Measurements from ENCODE around the gene BRWD1.

The BRWD1 gene

DNA sequence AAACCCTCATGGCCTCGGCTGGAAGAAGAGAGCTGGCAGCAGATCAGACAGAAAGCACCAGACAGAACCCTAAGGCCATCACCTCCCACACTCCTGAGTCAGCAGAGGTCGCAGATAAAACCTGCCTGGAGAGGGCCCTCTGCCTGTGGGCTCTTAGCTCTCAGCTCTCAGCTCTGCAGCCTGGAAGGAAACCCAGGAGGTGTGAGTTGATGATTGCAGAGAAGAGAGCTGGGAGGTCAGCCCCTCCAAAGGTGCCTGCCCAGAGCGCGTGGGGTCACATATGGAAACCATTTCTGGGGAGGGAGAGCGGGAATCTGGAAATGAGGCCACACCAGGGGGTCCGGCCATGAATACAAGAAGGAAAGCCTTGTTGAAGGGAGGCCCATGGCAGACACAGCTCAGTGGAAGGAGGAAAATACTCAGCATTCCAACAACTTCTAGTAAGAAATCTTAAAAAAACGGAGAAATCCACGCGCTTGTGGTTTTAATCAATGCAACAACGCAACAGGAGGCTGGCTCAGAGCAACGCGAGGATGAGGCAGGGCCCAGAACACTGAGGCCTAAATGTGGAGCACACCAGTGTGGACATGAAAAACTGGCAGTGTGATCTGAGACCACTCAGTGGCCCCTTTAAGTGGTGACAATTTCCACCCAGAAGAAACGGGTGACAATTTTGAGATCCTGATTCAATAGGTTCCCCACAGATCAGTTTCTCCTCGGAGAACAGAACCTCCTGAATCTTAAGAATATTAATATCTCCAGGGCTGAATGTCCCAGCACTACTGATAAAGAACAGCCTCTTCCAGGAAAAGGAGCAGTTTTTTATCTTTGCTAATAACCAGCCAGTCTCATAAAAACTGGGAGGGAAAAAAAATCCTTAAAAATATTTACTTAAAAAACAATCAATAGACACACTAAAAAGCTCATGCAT, 175.9 kb downstream of the BRWD1 start:
- no peak for DNase-seq

DNA sequence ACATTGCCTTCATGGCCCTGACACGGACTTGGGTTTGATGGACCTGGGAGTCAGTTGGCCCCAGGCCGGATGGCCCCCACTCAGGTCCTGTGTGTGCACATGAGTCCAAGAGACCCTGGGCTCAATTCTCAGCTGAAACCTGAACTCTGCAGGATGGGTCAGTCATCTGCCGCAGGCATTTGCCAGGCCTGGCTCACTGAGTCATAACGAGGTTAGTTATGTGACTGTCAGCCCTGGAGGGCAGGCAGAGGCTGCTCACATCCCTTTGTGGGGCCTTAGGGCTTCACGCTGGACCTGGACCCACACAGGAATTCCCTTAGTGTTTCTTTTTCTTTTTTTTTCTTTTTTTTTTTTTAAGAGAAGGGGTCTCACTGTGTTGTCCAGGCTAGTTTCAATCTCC, 176.7 kb downstream of the BRWD1 start:
- DNase-seq, result no peak

DNA sequence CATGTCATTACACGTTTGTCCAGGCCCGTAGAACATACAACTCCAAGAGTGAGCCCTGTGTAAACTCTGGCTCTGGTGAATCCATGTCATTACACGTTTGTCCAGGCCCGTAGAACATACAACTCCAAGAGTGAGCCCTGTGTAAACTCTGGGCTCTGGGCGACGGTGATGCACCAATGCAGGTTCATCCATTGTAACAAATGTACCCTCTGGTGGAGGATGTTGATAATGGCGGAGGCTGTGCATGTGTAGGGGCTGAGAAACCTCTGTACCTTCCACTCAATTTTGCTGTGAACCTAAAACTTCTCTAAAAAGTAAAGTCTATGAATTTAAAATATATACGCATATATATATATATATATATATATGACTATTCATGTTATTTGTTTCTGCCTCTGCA, 177.3 kb downstream of the BRWD1 start:
- peak in 1 of 51 donors; percentile 6 for DNase-seq

DNA sequence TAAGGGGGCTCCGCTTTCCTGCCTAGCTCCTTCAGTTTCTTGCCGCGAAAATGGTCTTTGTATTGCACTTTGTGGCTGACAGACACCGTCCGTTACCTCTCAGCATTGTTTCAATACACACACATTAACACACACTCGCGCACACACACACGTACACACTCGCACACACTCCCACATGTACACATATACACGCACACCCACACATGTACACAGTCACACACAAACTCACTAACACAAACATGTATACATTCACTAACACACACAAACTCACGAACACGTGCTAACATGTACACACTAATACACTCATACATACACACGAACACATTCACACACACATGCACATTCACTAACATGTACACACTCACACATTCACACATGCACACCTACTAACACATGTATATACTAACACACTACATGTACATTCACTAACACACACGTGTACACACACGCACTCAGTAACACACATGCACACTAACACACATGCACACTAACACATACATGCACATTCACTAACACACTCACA, 179.1 kb downstream of the BRWD1 start:
- DNase-seq, result no peak
